Astrocyte of the cerebellum (primary cell): ENCODE measurements around the gene HEBP1.

Experiments
- DNase-seq: peaks from one replicate; pipeline ENCODE4 v3.0.0-alpha.2; 2011; ENCODE audit warnings: low read depth
- H3K4me3 ChIP-seq: 2 replicates; pipeline ENCODE4 v1.5.1; 2011; ENCODE audit warnings: mild to moderate bottlenecking, low read depth, low read length, moderate library complexity
- CTCF ChIP-seq: IDR thresholded peaks from 2 replicates; pipeline ENCODE4 v1.5.1; 2012; ENCODE audit warnings: low read length, low read depth, moderate library complexity, mild to moderate bottlenecking; ENCODE audit errors: missing control alignments
- in situ Hi-C: cut with HindIII; loops from 2 replicates; pipeline ENCODE4 v1.10.0; 2017; ENCODE audit warnings: low sequenced_read_pairs

Gene HEBP1

GRCh38 chr12:12927211-12928079 lies 72.6 kb downstream of the HEBP1 start:
- no peak for TF ChIP-seq CTCF
- in situ Hi-C loops: no loop called here
- DNase-seq: peak; percentile 31
- peak overlapping the region; percentile 42 for H3K4me3 ChIP-seq

- H3K4me3 ChIP-seq: no peak overlapping the region
- in situ Hi-C loops: no loop called here
- DNase-seq: no peak
- no peak for TF ChIP-seq CTCF
Observed at GRCh38 chr12:12926571-12927071, 73.4 kb downstream of the HEBP1 start.

GRCh38 chr12:12925388-12925787 lies 74.7 kb downstream of the HEBP1 start:
- in situ Hi-C loops: no loop called here
- no peak overlapping the region for H3K4me3 ChIP-seq
- no peak for TF ChIP-seq CTCF
- DNase-seq: no peak
